ENCODE results near the gene SGTA.

The SGTA gene

DNA sequence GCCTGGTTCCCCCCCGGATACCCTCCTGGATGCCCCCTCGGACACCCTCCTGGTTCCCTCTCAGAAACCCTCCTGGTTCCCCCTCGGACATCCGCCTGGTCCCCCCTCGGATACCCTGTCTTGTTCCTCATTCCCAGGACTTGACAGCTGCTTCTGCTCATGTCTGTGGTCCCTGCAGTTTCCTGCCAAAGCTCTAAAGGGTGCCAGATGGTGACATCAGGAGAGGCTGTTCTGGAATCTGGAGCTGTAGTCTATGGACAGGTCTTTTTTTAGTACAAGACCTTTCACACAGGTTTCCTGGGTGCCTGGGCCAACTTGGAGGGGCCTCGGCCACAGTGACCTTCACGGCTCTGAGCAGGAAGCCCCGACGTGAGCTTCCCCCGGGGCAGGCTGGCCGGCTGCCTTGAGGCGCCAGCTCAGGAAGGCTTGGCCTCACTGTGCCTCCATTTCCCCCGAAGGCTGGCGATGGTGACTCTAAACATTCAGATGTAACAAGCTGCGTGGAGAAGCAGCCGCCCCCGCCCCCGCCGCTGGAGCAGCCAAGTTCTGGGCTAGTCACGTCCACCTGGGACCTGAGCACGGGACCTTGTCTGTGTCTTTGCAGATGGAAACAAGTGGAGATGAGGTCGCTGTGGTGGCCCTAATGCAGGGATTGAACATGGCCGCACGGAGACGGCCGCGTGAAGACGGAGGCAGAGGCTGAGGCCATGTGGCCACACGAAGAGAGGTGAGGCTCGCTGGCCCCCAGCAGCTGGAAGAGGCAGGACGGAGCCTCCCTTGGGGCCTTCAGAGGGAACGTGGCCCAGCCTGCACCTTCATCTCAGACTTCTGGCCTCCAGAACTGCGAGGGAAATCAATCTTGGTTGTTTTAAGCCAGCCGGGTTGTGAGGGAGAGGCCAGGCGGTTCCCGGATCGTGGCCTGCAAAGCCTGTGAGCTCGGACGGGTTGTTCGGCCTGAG, 12.7 kb downstream of the SGTA start:
- no peak for DNase-seq (ENCODE audit: low spot score)

DNA sequence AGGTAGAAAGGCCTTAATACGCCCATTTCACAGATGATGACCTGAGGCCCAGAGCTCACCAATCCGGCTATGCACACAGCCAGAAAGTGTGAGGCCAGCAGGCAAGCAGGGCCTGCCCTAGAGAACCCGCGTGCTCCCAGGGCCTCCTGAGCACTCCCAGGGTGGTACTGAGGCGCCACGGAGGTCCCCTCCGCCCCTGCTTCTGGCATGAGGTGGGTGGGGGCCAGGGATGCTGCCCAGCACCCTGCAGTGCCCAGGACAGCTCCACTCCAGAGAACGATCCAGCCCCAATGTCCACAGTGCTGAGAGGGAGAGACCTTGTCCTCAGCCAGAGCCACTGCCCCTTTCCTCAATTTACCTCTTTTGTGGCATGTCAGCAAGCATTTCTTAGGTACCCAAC, 13.9 kb downstream of the SGTA start:
- no peak for DNase-seq (ENCODE audit: low spot score)

DNA sequence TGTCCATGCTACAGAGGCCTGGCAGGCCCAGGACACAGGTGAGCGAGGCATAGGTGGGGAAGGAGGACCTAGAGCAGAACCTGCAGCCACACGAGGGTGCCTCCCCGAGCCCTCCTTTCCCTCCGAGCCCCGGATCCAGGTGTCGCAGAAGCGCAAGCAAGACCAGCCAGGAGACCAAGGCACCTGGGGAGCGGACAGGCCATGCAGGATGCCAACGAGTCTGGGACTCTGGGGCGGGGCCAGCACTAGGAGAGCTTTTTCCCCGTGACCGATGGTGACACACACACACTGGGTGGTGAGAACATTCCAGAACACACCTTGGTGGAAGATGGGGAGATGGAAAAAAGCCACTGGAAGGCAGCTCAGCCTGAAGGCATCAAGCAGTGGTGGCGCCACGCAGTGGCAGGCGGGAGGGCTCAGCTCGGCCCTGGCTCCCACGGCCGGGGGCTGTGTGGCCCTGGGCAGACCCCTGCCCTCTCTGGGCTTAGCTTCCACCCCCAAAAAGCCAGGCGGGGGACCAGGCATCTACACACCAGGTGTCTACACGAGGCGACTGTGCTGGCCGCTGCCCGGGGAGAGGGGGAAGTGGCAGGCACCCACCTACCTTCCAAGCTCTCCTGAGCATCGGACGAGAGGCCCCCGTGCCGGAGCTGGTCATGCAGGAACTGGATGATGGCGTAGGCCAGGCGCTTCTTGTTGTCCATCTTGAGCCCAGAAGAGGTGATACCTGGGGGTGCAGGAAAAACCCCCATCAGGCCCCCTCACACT, 14.5 kb downstream of the SGTA start:
- DNase-seq (ENCODE audit: low spot score), result no peak

DNA sequence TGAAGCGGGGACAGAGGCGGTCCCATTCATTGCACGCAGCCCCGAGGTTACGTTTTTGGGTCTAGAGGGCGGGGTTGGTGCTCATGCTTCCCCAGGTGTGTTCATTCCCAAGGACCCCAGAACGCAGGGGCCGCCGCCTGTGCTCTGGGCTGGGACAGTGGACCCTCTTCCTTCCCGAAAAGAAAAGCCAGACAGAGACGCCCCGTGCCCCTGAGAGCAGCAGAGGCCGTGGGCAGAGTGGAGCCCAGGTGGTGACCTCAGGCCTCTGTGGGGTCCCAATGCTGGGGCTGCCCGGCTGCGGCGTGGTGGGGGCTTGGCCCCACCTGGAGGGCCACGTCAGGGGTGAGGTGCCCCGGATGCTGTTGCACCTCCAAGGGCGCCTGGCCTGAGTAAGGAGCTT, 15.4 kb downstream of the SGTA start:
- DNase-seq (ENCODE audit: low spot score), result no peak

DNA sequence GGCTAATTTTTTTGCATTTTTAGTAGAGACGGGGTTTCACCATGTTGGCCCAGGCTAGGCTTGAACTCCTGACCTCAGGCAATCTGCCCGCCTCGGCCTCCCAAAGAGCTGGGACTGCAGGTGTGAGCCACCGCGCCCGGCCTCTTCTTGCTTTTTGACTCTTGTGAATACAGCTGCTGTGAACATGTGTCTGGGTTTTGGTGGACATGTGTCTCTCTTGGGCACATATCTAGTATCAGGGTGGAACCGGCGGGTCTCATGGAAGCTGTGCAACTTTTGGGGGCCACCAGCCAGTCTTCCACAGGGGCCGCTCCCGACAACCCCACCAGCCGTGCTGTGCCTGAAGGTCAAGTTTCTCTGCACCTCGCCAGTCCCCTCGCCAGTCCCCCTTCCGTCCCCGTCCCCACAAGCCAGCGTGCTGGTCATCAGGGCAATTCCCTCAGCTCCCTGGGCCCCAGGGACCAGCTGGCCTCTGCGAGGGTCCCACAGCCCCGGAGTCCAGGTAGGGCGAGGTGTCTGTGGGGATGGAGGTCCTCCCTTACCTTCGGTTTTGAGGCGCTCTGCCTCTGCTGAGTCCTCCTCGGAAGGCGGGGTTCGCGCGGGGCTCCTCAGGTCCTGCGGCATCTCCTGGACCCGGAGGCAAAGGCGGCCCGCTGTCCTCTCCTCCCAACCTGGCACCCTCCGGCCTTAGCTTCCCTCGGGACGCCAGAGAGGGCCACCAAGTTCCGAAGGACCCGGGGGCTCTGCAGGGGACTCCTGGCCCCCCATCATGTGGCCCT, 16.3 kb downstream of the SGTA start:
- no peak for DNase-seq (ENCODE audit: low spot score)

DNA sequence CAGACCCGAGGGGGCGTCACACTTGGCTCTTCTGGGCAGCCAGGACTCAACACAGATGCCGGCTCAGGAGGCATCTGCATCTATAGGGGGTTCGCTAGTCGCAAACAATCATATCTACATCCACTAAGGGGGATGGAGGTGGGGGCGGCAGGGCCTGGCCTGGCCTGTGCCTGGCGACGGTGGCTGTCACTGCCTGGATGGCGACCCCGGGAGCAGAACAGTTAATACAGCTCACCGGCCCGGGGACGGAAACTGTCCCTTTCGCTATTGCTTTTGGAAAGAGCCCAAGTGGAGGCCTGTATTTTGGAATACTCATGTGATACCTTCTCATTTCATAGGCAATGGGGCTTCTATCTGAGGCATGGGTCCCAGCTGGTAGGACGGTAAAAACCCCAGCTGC, 17.7 kb downstream of the SGTA start:
- DNase-seq (ENCODE audit: low spot score), result no peak

DNA sequence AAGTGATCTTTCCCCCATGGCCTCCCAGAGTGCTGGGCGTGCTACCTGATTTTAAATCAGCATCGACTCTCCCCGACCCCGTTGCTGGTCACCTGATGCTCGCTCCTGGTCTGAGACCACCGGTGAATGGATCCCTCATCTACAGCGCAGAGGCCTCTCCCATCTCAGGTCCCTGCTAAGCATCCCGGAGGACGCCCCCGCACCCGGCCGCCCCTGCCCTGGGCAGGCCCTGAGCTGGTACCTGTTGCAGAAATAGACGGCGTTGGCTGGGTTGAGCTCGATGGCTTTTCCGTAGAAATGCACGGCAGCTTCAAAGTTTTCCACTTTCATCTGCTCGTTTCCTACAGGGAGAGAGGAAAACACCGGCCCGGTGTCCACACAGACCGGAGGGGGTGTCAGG, 18.1 kb downstream of the SGTA start:
- DNase-seq (ENCODE audit: low spot score), result no peak

DNA sequence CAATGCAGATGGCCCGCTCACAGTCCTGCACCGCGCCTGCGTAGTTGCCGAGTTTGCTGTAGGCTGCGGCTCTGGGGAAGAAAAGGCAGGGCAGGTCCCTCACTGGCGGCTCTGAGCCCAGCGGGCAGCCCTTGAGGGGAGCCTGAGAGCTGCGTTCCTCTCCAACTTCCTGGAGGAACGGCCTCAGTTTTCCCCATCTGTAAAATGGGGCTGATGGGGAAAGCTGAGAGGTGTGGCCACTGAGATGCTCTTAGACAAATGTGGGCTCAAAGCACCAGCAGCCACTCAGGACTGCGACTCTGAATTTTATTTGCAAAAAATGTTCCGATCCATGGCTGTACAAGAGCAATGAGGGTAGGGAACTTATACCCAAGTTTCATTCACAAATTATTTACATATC, 19.4 kb downstream of the SGTA start:
- no peak for DNase-seq (ENCODE audit: low spot score)

DNA sequence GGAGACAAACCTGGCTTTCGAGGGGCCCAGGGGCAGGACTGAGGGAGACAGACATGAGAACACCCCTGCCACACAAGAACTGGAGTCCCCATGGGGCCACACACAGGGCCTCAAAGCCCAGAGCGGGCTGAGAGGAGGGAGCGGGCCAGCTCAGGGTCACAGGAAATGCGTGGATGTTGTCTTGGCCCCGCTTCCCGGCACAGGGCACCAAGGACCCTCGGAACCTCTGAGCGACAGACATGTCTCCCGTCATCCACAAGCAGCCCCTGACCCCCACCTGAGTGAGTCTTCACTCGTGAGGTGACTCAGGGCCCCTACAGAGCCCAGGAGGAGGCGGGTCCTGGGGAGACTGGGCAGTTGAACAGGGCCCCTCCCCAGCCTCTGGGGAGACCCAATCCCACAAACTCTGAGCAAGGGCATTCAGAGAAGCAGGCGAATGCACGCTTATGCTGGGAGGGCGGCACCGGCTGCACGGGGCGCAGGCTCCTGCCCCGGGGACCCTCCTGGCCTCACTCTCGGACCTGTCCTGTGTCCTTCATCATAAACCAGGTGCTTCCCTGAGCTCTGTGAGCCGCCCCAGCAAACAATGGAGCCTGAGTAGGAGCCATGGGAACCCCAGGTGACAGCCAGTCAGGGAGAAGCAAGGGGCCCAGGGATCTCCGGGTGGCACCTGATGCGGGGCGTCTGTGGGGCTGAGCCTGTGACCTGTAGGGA, 20.1 kb downstream of the SGTA start:
- no peak for DNase-seq (ENCODE audit: low spot score)

DNA sequence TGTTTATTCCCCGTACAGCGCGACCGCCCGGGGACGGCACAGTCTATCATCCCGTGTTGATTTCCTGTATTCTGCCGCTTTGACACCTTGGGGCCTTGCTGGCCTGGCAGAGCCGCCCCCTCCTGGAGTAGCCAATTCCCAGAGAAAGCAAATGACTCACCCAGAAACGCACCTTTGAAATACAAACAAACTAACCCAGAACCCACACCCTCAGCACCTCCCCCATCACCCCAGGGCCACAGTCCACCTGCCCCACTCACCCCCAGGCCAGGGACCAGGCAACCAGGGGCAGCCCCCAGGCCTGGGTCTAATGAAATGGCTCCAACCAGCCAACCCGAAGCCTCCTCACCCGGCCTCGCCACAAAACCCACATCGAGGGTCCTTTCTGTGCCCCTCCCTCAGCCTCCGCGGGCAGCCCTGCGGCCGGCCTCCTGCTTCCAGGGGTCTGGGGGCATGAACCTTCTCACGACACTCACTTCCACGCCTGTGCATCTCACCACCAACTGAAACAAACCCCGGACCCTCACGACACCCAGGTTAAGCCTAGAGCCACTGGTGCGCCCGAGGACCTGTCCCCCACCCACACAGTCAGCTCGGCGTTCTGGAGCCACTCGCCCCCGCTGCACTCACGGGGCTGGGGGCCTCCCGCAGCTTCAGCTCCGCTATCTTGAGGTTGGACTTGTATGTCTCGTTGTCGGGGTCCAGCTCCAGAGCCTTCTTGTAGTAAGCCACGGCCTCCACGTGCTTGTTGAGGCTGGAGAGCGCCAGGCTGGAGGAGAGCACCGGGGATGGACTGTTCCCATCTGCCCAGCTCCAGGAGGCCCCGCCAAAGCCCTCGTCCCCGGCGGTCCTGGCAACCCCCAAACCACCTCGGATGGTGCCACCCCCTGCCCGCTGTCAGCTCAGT, 20.9 kb downstream of the SGTA start:
- DNase-seq (ENCODE audit: low spot score), result no peak

DNA sequence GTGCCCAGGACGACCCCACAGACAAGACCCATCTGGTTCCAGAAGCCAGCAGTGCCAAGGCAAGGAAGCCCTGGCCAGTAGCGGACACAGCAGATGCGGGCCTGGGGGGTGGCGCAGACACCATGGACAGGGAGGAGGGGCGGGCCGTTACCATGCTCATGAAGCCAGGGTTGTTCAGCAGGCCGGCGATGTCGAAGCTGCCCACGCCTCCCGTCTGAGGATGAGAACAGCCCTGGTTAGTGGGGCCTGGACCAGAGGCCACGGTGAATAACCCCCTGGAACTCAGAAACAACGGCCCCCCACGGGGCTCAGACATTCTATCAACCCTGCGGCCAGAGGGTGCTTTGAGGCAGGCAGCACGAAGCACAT, 21.8 kb downstream of the SGTA start:
- no peak for DNase-seq (ENCODE audit: low spot score)

DNA sequence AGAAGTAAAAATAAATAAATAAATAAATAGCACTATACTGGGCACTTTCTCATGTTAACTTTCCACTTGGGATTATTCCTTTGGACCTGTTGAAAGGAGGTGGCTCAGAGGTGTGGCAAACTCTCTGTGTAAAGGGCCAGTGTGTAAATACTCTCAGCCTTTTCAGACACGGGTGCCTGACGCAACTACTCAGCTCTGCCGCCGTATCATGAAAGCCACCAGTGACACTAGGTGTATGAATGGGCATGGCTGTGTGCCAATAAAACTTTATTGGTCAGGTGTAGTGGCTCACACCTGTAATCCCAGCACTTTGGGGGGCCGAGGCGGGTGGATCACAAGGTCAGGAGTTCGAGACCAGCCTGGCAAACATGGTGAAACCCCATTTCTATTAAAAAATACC, 23.1 kb downstream of the SGTA start:
- DNase-seq (ENCODE audit: low spot score), result no peak

DNA sequence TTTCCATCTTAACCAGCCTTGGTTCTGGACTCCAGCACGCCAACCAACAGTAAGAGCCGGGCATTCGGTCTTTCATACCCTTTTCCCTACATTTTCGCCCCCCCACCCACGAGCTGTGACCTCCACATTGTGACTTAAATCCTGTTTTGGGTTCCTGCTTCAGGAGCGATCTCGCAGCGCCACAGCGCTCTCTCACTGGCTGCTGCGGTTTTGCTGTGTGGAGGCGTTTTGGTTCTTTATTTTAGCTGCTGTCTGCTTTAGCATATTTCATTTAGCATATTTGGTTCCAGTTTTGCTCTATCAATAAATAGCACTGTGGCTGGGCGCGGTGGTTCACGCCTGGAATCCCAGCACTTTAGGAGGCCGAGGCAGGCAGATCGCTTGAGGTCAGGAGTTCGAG, 23.7 kb downstream of the SGTA start:
- no peak for DNase-seq (ENCODE audit: low spot score)

DNA sequence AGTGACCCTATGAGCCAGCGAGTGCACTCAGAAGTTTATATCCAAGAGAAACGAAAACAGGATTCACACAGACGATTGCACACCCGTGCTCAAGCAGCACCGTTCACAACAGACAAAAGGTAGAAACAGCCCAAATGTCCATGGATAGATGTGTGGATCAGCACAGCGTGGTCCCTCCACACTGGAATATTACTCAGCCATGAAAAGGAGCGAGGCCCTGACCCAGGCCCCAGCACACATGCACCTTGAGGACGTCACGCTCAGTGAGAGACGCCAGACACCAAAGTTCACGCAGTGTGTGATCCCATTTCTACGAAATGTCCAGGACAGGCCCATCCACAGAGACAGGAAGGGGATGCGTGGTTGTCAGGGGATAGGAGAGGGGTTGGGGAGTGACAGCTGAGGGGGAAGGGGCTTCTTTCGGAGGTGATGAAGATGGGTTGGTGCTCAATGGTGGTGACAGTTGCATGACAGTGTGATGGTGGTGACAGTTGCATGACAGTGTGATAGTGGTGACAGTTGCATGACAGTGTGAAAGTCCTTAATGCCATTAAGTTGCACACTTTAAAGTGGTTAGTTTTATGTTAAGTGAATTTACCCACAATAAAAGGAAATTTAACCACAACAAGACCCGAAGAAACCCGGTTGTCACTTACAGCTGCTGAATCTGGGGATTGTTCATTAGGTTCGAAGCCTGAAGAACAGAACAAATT, 24.3 kb downstream of the SGTA start:
- no peak for DNase-seq (ENCODE audit: low spot score)

DNA sequence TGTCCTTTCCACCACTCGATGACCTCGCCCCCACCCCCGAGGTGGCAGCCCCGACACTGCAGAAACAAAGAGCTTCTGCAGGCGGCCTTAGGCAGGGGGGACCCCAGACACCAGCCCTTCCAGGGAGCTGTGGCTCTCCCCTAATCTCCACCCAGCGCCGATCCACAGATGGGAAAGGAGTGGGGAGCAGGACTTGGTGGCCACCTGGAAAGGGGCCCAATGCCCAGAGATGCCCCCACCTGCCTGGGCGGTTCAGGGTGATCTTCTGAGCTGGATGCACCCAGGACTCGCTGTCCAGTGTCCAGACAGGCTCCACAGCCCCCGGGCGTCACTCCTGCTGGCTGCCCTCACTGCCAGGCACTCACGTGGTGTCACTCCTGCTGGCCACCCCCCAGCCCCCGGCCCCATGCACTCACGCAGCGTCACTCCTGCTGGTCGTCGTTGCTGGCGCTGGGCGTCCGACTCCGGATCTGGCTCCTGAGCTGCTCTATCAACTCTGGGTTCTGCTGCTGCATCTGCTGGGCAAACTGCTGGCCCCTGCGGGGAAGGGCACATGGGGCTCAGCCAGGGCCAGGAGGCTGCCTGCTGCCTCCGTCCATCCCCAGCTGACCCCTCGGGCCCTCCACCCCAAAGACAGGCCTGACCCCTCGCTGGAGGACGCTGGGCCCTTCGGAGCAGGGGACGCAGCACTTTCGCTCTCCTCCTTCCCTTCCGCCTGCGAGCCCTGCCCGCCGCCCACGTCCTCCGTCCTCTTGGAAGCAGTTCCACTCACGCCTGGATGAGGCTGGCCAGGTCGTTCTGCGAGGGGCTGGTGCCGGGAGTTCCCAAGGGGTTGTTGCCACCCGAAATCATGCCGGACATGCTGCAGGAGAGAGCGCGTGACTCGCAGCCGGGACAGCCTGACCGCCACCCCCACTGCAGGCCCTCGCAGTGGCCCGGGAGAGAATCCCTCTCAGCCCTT, 25.9 kb downstream of the SGTA start:
- DNase-seq (ENCODE audit: low spot score), result no peak

DNA sequence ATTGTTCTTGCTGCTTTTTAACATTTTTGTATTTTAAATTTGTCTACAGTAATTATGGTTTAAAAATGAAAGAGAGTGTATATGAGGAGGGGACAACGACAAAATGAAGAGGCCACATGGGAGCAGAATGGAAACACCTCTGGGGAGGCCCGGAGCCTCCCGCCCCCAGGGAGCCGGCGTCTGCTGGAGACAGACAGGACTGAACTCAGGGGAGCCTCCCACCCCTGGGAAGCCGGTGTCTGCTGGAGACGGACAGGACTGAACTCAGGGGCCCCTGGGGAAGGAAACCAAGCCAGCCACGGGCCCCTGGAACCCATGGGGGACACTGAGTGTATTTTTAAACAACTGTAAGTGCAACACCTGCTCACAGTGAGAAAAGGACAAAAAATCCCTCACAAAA, 26.6 kb downstream of the SGTA start:
- no peak for DNase-seq (ENCODE audit: low spot score)

DNA sequence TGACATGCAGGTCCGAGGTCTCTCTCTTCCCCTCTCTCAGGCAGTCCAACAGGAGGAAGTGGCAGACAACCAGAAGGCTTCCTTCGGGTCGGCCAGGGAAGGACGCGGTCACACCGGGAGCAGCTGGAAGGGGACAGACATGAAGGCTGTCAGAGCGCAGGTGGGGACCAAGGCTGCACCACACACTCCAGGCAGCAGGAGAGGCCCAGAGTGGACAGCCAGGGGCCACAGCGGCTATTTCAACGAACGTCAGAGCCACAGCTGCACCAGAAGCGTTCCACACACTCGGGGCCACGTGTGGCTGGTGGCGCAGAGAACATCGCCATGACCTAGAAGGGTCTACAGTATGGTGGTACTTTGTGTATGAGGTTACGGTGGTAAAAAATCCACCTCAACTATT, 27.3 kb downstream of the SGTA start:
- DNase-seq (ENCODE audit: low spot score), result no peak

DNA sequence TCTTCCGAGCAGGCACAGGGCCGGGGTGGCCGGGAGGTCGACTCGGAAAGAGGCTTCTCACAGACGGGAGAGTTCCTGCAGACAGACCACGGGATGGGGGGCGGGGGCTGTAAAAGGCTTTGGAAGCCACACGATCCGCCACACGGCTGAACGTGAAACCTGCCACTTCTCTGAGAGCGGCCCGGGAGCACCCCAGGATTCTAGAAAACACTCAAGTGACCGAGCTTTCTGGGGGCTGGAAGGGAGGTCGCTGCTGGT, 27.7 kb downstream of the SGTA start:
- no peak for DNase-seq (ENCODE audit: low spot score)

DNA sequence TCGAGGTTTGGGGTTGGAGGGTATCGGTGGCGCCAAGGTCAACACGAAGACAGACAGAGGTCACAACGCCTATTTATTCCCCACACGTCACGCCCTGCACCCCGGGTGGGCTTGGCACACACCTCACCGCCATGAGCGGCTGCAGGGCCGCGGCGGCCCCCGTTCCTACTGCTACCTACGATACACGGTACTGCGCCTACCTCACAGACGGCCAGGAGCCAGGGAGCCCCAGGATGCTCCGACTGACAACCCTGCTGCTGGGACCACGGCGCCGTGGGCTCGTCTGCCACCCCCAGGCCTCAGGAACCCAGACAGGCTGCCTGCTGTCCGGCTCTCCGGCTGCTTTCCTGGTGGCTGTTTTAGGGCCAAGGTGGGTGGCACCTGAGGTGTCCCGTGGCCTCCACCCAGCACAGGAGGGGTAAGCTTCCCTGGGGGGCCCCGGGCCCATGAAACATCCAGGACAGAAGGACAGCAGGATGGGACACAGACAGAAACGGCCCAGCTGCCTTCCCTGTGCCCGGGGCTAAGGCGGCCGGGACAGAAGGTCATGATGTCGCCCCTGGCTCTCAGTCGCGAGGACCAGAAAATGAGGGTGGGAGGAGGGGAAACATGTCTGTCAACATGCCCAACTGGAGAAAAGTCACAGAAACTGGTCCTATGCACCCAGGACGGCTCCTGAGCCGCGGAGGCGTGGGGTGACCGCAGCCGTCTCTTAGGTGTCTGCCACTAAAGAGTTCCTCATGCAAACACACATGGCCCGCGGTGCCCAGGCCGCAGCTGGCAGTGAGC, 28.2 kb downstream of the SGTA start:
- DNase-seq (ENCODE audit: low spot score), result no peak

All from LoVo (cell line).